Fibroblast of lung (primary cell): ENCODE results near the gene NEAT1.

Source experiments
- CTCF ChIP-seq, 2 donors: IDR thresholded peaks in 1 of 2; conservative IDR thresholded peaks in 1 of 2; 1 replicate in 1 of 2; 2 replicates in 1 of 2; pipeline ENCODE4 v1.5.1; 2011 to 2012; ENCODE audit warnings: low read length in 2 of 2, control low read depth in 1 of 2, inconsistent platforms in 1 of 2, low read depth in 1 of 2, mild to moderate bottlenecking in 1 of 2
- EZH2 ChIP-seq: IDR thresholded peaks from 2 replicates; pipeline ENCODE4 v1.5.1; 2012; ENCODE audit warnings: low read length, control low read depth, mild to moderate bottlenecking; ENCODE audit errors: missing control alignments

- TF ChIP-seq CTCF (conservative IDR thresholded peaks at IDR 0.05 in 1 of 2, IDR thresholded peaks at IDR 0.05 in 1 of 2; ENCODE audit: low read depth in 1 of 2, low read length in 2 of 2): no peak
- no peak for TF ChIP-seq EZH2
Measured at GRCh38 chr11:65492637-65493366, 70.2 kb downstream of the NEAT1 start.
